ENCODE measurements around the gene HDX. TPM values are rescaled to one million over a fixed set of nuclear protein-coding genes. Genes with fewer than 3 reads are reported as not detected.

Gene HDX
- total RNA-seq, 1 donor from 2014 or later = 13.1 TPM

GRCh38 chrX:84336646-84337045 is 165.6 kb downstream of the HDX start:
- H3K9me3 Mint-ChIP-seq = peaks cover 25% of the 10 kb centered on the region
- H3K36me3 Mint-ChIP-seq = no peaks in the 10 kb centered on the region
- DNase-seq (ENCODE audit: low spot score in 2 of 2, unreplicated experiment in 2 of 2) = no peak
- no peaks in the 10 kb centered on the region for H3K4me1 Mint-ChIP-seq
- H3K27me3 Mint-ChIP-seq (ENCODE audit: low read depth) = no peaks in the 10 kb centered on the region
- TF ChIP-seq CTCF (IDR thresholded peaks at IDR 0.05; ENCODE audit: unreplicated experiment) = no peak
- H3K27ac Mint-ChIP-seq = no peak overlapping the region
- no peak overlapping the region for H3K4me3 Mint-ChIP-seq

- Mint-ChIP-seq H3K36me3 (no peaks in the 10 kb centered on the region), H3K4me3 (no peak overlapping the region), H3K27ac (no peak overlapping the region), H3K4me1 (no peaks in the 10 kb centered on the region), H3K27me3 (ENCODE audit: low read depth) (no peaks in the 10 kb centered on the region), H3K9me3 (peaks cover 19% of the 10 kb centered on the region)
- no peak for TF ChIP-seq CTCF (IDR thresholded peaks at IDR 0.05; ENCODE audit: unreplicated experiment)
- no peak for DNase-seq (ENCODE audit: low spot score in 2 of 2, unreplicated experiment in 2 of 2)
Observed at GRCh38 chrX:84335121-84335520, 167.1 kb downstream of the HDX start.

GRCh38 chrX:84322083-84322827 is 180.0 kb downstream of the HDX start:
- TF ChIP-seq CTCF (IDR thresholded peaks at IDR 0.05; ENCODE audit: unreplicated experiment) = no peak
- no peaks in the 10 kb centered on the region for H3K27me3 Mint-ChIP-seq (ENCODE audit: low read depth)
- no peak overlapping the region for H3K27ac Mint-ChIP-seq
- no peaks in the 10 kb centered on the region for H3K36me3 Mint-ChIP-seq
- DNase-seq (ENCODE audit: low spot score in 2 of 2, unreplicated experiment in 2 of 2) = no peak
- peaks cover 8% of the 10 kb centered on the region for H3K9me3 Mint-ChIP-seq
- no peaks in the 10 kb centered on the region for H3K4me1 Mint-ChIP-seq
- H3K4me3 Mint-ChIP-seq = no peak overlapping the region

GRCh38 chrX:84320614-84321013 is 181.6 kb downstream of the HDX start:
- no peaks in the 10 kb centered on the region for H3K4me1 Mint-ChIP-seq
- no peak overlapping the region for H3K4me3 Mint-ChIP-seq
- H3K27me3 Mint-ChIP-seq (ENCODE audit: low read depth) = no peaks in the 10 kb centered on the region
- no peak for TF ChIP-seq CTCF (IDR thresholded peaks at IDR 0.05; ENCODE audit: unreplicated experiment)
- peaks cover 5% of the 10 kb centered on the region for H3K36me3 Mint-ChIP-seq
- H3K9me3 Mint-ChIP-seq = peaks cover 12% of the 10 kb centered on the region
- H3K27ac Mint-ChIP-seq = no peak overlapping the region
- DNase-seq (ENCODE audit: low spot score in 2 of 2, unreplicated experiment in 2 of 2) = no peak

- no peak for TF ChIP-seq CTCF (IDR thresholded peaks at IDR 0.05; ENCODE audit: unreplicated experiment)
- peaks cover 11% of the 10 kb centered on the region for H3K36me3 Mint-ChIP-seq
- no peaks in the 10 kb centered on the region for H3K27me3 Mint-ChIP-seq (ENCODE audit: low read depth)
- H3K9me3 Mint-ChIP-seq = peaks cover 18% of the 10 kb centered on the region
- H3K4me1 Mint-ChIP-seq = no peaks in the 10 kb centered on the region
- DNase-seq (ENCODE audit: low spot score in 2 of 2, unreplicated experiment in 2 of 2) = no peak
- no peak overlapping the region for H3K4me3 Mint-ChIP-seq
- no peak overlapping the region for H3K27ac Mint-ChIP-seq
Observed at GRCh38 chrX:84320023-84320422, 182.2 kb downstream of the HDX start.
